Smooth muscle cell of the brain vasculature (primary cell): Measurements from ENCODE around the gene REXO1.

Experiments used
- DNase-seq: peaks from one replicate; pipeline ENCODE4 v3.0.0-alpha.2; 2012; ENCODE audit warnings: low read depth, low spot score

Gene REXO1

GRCh38 chr19:1790054-1790792 lies 58.1 kb downstream of the REXO1 start:
- DNase-seq, result no peak

GRCh38 chr19:1789261-1790041 lies 58.8 kb downstream of the REXO1 start:
- DNase-seq, result no peak

- no peak for DNase-seq
Measured at GRCh38 chr19:1787116-1787515, 61.2 kb downstream of the REXO1 start.

DNA sequence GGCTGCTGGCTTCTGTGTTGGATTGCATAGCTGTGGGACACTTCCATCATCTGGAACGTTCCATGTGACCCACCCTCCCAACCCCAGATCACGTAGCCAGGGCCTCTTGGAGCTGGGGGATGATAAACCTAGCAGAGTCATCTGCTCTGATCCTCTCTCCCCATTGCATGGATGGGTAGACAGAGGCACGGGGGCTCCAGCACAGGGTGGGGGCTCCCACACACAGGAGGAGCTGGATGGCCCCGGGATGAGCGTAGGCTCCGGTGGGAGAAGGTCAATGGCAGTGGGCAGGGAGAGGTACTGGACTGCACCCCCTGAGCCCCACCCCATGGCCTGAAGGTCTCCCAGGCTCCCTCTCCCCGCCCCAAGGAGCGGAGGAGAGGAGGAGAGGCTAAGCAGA lies 61.6 kb downstream of the REXO1 start:
- DNase-seq, result no peak

GRCh38 chr19:1785310-1785709 lies 63.0 kb downstream of the REXO1 start:
- DNase-seq, result no peak

DNA sequence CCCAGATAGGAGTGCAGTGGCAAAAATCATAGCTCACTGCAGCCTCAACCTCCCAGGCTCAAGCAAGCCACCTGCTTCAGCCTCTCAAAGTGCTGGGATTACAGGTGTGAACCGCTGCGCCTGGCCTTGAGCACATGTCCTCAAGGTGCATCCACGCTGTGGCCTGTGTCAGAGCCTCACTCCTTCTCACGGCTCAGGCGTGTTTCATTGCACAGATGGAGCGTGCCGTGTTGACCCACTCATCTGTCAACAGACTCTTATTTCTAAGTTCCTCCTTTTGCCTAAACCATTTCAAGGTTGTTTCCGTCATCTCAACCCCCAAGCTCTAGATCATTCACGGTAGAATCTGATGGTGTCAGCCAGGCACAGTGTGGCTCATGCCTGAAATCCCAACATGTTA lies 64.4 kb downstream of the REXO1 start:
- no peak for DNase-seq

DNA sequence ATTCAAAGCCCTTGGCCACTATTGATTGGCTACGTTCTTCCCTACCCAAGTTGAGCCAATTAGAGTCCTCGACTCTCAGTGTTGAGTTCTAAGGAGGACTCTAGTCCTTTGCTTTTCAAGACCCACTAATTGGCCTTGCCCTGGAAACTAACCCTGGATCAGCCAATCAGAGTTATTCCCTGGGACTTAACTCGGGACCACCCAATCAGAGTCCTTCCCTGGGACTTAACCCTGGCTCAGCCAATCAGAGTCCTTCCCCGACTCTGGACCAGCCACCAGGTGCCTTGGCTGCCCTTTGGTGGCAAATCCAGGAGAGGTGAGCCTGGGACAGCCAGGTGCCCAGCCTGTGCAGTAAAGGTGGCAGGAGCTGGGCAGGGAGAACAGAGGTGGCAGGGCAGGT lies 64.9 kb downstream of the REXO1 start:
- DNase-seq, result no peak

DNA sequence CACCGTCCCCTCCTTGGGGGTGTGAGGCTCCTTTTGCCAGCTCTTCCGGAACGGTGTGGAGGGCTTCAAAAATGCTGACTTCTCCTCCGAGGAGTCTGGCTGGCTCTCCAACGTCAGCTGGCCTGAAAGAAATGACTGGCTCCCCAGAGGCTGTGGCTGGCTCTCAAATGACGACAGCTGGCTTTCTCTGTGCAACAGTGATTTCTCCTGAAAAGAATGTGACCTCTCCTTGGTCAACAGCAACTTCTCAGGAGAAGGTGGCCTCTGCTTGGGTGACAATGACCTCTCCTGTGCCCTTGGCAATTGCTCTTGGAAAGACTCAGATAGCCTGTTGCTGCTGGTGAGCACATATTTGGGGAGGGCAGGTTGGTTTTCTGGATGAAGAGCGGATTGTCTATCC lies 65.8 kb downstream of the REXO1 start:
- no peak for DNase-seq

GRCh38 chr19:1780272-1780958 lies 67.9 kb downstream of the REXO1 start:
- DNase-seq, result no peak

- DNase-seq, result no peak
Measured at GRCh38 chr19:1779574-1779973, 68.7 kb downstream of the REXO1 start.

GRCh38 chr19:1777149-1777548 lies 71.1 kb downstream of the REXO1 start:
- DNase-seq, result no peak

GRCh38 chr19:1776606-1777147 lies 71.6 kb downstream of the REXO1 start:
- no peak for DNase-seq

DNA sequence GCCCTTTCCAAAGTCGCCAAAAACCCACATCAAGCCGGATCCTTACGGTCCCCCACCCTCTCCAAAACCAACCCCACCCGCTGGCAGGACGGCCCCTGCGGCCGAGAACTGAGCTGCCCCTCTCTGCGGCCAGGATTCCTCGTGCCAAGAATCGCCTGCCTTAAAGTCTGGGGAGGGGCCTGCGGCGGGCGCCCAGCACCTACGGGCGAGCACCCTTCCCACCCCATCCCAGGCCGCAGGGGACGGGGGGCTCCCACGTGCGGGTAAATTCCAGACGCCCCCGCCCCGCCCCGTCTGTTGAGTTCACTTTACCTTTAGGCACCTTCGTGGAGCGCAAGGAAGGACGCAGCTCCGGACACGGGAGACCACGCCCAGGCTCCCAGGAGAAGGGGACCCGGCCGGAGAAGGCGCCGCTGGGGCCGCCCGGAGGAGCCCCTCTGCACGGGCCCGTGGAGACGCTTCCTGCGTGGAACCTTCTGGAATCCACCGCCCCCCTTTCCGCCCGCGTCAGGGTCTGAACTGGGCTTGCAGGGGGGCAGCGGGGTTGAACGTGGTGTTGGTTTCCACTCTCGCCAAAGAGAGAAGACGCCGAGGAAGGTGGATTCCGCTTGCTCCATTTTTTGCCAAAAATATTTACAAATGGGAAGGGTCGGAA lies 72.2 kb downstream of the REXO1 start:
- DNase-seq, result no peak

DNA sequence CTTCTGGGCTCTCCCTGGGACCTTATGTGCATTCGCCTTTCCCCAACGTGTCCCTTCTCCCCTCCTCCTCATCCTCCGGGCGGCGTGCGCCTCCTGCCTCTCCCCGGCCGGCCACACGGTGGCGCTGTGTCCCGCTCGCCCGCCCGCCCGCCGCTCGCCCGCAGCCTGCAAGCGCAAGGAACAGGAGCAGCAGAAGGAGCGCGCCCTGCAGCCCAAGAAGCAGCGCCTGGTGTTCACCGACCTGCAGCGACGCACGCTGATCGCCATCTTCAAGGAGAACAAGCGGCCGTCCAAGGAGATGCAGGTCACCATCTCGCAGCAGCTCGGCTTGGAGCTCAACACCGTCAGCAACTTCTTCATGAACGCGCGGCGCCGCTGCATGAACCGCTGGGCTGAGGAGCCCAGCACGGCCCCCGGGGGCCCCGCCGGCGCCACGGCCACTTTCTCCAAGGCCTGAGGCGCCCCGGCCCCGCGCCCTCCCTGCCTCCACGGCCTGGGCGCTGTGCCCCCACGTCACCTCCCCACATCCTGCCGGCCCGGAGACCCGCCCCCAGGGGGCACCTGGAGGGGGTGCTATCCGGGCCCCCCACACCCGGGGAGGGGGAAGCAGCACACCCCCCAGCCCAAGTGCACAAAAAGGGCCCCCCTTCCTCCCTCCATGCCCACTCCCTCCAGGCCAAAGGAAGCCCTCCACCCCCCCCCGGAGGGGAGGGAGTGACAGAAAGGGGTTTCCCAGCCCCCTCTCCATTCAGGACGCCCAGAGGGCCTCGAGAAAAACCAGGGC lies 73.1 kb downstream of the REXO1 start:
- DNase-seq, result no peak

DNA sequence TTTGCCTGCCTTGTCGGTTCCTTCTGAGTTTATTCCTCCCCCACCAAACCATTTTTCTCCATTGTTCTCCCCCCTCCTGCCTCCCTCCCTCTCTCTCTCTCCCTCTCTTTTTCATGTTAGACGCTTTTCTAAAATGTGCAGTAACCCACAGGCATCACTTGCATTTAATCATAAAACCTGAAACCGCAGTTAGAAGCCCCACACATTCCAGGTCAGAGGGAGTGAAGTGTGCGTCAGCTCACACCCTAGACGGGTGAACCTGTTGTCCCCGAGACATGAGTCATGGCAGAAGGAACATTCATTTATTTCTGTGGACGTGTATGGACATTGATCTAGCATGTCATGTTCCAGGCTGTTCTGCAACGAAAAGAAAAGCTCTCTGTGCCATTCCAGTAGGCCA lies 75.1 kb downstream of the REXO1 start:
- DNase-seq, result no peak

- DNase-seq, result no peak
Measured at GRCh38 chr19:1770866-1771576, 77.3 kb downstream of the REXO1 start.

- no peak for DNase-seq
Measured at GRCh38 chr19:1769645-1769985, 78.7 kb downstream of the REXO1 start.

DNA sequence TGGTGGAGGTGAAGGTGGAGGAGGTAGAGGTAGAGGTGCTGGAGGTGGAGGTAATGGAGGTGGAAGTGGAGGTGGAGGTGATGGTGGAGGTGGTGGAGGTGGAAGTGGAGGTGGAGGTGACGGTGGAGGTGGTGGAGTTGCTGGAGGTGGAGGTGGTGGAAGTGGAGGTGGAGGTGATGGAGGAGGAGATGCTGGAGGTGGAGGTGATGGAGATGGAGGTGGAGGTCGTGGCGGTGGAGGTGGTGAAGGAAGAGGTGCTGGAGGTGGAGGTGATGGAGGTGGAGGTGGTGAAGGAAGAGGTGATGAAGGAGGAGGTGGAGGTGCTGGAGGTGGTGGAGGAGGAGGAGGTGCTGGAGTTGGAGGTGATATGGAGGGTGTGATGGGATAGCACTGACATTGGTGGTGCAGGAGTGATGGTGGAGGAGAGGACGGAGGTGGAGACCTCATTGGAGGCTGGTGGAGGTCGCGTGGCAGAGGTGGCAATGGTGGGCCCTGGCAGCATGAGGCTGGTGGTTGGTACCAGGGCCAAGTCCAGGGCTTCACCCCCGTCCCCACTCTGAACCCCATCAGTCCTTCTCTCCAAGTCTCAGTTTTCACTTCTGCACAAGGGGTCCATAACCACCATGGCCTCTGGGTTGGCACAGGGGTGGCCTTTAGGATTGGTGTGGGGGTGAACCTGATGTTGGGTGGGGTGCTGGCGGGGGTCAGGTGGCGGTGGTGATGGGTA lies 79.2 kb downstream of the REXO1 start:
- DNase-seq, result no peak

DNA sequence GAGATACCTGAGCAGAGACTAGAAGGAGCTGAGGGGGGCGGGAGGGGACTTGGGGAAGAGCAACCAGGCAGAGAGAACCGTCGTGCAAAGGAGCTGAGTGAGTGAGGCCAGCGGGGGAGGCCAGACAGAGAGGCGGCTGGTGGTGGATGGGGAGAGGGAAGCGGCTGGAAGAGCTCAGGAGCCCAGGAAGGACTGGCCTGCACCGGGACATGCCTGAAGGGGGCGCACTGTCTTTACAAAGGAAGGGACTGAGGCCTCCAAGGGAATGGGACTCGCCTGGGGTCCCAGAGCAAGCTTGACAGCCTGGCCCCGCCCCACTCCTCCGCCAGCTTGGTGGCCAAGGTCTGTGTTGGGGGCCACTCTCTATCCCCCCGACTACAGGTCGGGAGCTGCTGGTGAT lies 80.0 kb downstream of the REXO1 start:
- DNase-seq, result no peak

GRCh38 chr19:1767464-1767933 lies 80.8 kb downstream of the REXO1 start:
- DNase-seq, result no peak
